GM12891 (cell line): ENCODE results near the gene RBFOX1.

ENCODE experiments used
- DNase-seq: peaks from one replicate; pipeline ENCODE4 v3.0.0; 2011; ENCODE audit warnings: low spot score; ENCODE audit not compliant: insufficient read length
- FAIRE-seq: peaks from 2 replicates; lab custom pipeline; 2011; peaks lifted over from hg19 to GRCh38; lab: Jason Lieb, UNC
- PAX5 ChIP-seq: IDR thresholded peaks from 2 replicates; pipeline ENCODE4 v1.6.1; 2011; ENCODE audit warnings: low read length, moderate library complexity, mild to moderate bottlenecking; ENCODE audit not compliant: insufficient read depth, severe bottlenecking
- POLR2A ChIP-seq: IDR thresholded peaks from 2 replicates; pipeline ENCODE4 v1.6.1; 2011; ENCODE audit warnings: low read depth, low read length, control low read depth
- POLR2AphosphoS5 ChIP-seq: IDR thresholded peaks from 2 replicates; pipeline ENCODE4 v1.6.1; 2011; ENCODE audit warnings: low read depth, low read length, control low read depth
- POU2F2 ChIP-seq: IDR thresholded peaks from 2 replicates; pipeline ENCODE4 v1.6.1; 2011; ENCODE audit warnings: low read depth, mild to moderate bottlenecking, control low read depth, low read length, moderate library complexity
- SPI1 ChIP-seq: IDR thresholded peaks from 2 replicates; pipeline ENCODE4 v1.6.1; 2011; ENCODE audit warnings: low read depth, low read length, control low read depth
- TAF1 ChIP-seq: IDR thresholded peaks from 2 replicates; pipeline ENCODE4 v1.6.1; 2011; ENCODE audit warnings: low read depth, low read length, control low read depth

Gene RBFOX1

DNA sequence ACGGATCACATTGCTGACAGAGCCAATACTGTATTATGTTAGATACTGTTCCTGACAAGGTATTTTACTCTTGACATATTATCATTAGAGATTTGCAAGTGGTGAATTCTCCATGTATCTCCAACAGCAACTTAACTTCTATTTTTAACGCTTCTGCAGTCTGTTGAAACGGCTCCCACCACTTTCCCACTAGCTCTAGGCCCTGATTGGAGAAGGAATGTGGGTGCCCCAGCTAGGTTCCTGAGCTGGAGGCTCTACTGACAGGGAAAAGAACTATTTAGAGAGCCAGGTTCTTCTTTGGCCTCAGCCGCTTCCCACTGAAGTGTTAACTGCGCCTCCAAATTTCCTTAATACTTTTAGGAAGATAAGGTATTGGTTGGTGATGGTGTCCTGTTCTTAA, 191.8 kb downstream of the RBFOX1 start:
- TF ChIP-seq SPI1 = no peak
- TF ChIP-seq TAF1 = no peak
- TF ChIP-seq POLR2AphosphoS5 = no peak
- TF ChIP-seq POU2F2 = no peak
- no peak for TF ChIP-seq POLR2A
- TF ChIP-seq PAX5 = no peak
- no peak for FAIRE-seq

DNA sequence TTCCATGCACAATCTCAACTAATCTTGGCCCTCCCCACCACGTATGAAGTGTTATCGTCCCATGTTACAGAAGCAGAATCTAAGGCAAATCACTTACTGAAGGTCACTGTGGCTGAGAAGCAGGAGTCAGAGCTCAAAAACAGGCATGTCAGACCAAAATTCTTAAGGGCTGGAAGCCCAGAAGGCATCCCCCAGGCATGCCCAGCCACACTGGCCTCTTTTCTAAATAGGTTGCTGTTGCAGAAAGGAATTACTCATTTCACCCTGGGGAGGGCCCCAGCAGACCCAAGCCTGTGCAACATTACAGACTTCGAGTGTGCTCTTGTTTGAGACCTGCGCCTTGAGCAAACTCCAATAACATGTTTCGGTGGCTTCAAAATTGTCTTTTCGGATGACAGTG, 194.1 kb downstream of the RBFOX1 start:
- DNase-seq = no peak
- TF ChIP-seq POLR2A = no peak
- TF ChIP-seq TAF1 = no peak
- no peak for TF ChIP-seq PAX5
- TF ChIP-seq POU2F2 = no peak
- TF ChIP-seq POLR2AphosphoS5 = no peak
- TF ChIP-seq SPI1 = no peak
- FAIRE-seq = no peak

More for the DNA sequence above, 191.8 kb downstream of the RBFOX1 start:
- DNase-seq = no peak

DNA sequence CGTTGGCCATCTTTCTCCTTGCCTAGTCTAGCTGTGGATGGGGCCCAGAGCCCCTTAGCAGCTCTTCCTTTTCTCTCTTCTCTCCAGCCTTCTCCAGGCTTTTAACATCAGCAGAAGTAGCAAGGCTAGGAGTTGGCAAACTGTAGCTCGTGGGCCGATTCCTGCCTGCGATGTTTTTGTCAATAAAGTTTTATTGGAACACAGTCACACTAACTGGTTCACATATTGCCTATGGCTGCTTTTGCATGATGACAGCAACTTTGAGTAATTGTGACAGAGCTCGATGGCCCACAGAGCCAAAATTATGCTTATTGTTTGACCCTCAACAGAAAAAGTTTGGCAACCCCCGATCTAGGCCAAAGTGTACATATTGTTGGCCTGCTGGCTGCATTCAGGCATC, 199.9 kb downstream of the RBFOX1 start:
- DNase-seq (no peak), FAIRE-seq (no peak)
- TF ChIP-seq SPI1 (no peak), POLR2A (no peak), POU2F2 (no peak), TAF1 (no peak), PAX5 (no peak), POLR2AphosphoS5 (no peak)

DNA sequence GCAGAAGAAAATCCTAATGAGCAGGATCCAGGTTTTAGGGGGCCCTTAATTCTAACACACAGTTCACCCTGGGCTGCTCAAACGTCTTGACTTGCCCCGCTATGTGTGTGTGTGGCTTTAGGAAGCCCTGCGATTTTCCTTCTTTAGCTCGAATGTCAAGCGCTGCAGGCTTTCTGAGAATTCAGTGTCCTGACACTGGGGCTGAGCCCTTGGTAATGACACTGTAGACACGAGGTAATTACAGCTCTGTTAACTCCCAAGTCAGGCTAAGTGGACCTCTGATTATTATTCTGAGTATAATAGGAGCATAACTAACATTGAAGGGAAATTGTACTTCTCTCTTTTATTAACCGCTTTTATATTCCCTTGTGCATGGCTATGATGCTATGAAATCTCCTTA, 202.1 kb downstream of the RBFOX1 start:
- DNase-seq (no peak), FAIRE-seq (no peak)
- TF ChIP-seq POLR2AphosphoS5 = no peak
- TF ChIP-seq PAX5 = no peak
- TF ChIP-seq POLR2A = no peak
- TF ChIP-seq SPI1 = no peak
- TF ChIP-seq TAF1 = no peak
- no peak for TF ChIP-seq POU2F2

DNA sequence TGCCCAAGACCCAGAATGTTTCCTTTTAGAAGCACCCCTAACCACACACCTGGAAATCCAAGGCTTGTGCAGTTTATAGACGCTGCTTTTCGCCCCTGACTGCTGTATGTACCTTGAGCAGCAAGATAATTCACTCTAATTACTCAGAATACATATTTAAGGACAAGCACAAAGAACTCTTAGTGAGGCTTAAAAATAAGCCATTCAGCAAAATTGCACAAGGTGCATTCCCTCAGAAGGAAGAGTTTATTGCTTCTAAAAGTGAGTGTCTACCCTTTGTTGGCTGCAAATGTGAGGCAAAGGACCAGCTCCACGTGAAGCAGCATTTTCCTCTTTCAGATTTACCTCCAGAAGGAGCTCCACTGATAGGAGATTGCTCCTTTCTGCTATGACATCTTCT, 208.4 kb downstream of the RBFOX1 start:
- DNase-seq (no peak), FAIRE-seq (no peak)
- TF ChIP-seq POU2F2 (no peak), SPI1 (no peak), PAX5 (no peak), POLR2A (no peak), POLR2AphosphoS5 (no peak), TAF1 (no peak)

DNA sequence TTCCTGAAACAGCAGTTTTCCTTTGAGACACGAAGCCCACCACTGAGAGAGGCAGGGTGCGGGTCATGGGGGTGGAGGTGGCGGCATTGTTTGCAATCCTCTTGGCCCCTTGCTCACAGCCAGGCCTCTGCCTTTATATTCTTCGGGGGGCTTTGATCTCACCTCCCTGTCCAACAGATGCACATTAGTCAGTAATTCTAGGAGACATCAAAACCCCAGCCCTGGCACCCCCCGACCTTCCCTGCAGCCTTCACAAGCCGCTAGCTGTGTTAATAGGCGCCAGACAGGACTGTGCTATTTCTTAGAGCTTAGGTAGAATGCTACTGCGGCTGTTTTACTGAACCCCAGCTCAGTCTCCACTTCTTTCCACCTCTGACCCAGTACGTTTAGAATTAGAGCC, 212.6 kb downstream of the RBFOX1 start:
- TF ChIP-seq SPI1 (no peak), PAX5 (no peak), POLR2AphosphoS5 (no peak), TAF1 (no peak), POLR2A (no peak), POU2F2 (no peak)
- no peak for FAIRE-seq

DNA sequence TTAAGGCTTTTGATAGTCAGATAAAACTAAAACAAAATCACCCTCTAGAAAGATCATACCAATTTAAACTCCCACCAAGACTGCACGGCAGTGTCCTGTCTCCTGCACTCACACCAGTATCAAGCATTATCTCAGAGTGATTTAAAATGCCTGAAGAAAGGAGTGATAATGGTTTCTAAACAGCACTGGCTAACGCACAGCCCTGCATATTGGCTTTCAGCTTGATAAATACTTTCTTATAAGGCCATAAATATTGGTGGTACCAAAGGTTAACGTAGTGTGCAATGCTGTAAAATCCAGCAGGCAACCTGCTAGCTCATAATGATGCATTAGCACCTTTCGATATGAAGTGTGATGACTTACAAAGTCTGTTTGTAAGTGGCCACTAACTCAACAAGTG, 214.3 kb downstream of the RBFOX1 start:
- TF ChIP-seq POU2F2 (no peak), TAF1 (no peak), SPI1 (no peak), POLR2A (no peak), POLR2AphosphoS5 (no peak), PAX5 (no peak)
- no peak for FAIRE-seq
- no peak for DNase-seq

More for the DNA sequence above, 212.6 kb downstream of the RBFOX1 start:
- no peak for DNase-seq

DNA sequence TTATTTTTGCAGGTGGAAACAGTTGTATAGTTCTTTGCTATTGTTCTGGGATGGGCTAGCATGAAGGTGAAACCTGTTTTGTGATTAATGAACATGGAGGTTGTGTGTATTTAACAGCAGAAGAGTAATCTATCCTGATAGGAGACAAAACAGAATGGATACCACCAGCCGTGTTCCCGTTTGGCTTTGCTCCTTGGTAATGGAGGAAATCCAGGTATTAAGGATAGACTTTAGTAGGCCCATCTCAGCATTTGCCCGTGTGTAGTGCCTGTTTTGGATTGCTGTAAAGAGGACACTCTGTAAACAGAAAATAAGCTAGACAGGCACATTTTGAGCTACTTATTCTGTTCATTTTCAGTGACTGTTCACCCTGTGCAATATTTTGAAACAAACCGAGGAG, 215.1 kb downstream of the RBFOX1 start:
- TF ChIP-seq POU2F2 (no peak), SPI1 (no peak), PAX5 (no peak), POLR2A (no peak), TAF1 (no peak), POLR2AphosphoS5 (no peak)
- DNase-seq = no peak
- FAIRE-seq = no peak

DNA sequence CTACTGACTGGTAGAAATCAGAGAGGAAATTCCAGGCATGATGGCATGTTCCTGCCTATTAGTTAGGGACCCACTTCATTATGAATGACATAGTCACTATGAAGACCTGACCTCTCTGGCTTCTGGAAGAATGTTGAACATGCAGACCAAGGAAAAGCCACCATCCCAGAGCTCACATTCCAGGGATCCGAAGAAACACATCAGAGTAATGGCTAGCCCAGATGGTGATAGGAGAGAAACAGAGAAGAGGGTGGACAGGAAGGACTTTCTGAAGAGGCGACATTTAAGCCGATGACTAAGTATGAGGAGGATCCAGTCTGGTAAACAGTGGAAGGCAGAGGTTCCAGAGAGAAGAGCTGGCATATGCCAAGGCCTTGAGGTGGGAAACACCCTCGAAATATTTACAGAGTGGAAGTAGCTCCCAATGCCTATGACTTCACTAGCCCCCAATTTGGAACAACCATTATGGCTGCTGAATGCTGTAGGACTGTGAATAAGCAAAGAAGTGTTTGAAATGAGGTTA, 216.2 kb downstream of the RBFOX1 start:
- DNase-seq = no peak
- TF ChIP-seq POLR2AphosphoS5 (no peak), SPI1 (no peak), TAF1 (no peak), POLR2A (no peak), PAX5 (no peak), POU2F2 (no peak)
- FAIRE-seq = no peak

DNA sequence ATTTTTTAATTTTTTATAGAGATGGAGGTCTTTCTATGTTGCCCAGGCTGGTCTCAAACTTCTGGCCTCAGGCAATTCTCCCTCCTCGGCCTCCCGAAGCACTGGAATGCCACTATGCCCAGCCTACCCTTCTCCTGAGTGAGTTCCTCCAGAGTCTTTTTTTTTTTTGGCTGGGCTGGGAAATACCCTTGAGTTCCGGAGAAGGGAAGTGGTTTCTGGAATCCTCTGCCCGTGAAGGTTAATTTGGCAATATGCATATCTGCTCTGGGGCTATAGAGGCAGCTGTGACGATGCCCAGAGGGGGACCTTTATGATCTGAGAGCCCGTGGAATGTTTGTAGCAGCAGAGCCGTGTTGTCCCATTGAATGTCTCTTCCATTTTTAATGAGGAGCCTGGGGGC, 217.5 kb downstream of the RBFOX1 start:
- FAIRE-seq (no peak), DNase-seq (no peak)
- no peak for TF ChIP-seq POU2F2
- no peak for TF ChIP-seq POLR2AphosphoS5
- no peak for TF ChIP-seq POLR2A
- TF ChIP-seq PAX5 = no peak
- no peak for TF ChIP-seq SPI1
- no peak for TF ChIP-seq TAF1
